ENCODE measurements around the gene TDRD6. TPM values are rescaled to one million over a fixed set of nuclear protein-coding genes. Genes with fewer than 3 reads are reported as not detected.

Gene TDRD6
- total and polyA plus RNA-seq, 8 donors, result 0.34 to 2.2 (median 1.4) TPM

DNA sequence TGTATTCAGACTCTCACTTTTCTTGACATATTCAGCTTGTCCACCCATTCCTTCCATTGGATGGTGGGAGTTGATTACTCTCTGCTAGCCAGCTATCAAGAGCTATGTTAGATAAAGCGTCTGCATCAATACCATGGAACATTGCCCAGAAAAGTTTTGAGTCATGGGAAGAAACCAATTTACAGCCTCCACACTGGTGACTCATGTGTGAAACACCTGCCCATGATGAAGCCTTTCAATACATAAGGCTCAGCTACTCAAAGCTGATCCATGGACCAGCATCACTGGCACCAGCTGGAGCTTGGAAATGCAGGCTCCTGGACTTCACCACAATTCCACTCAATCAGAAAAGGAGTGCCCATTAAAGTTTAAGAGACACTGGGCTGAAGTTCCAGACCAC, 31.4 kb downstream of the TDRD6 start:
- intact Hi-C loops (cut with DNase I), result no loop called here
- TF ChIP-seq, protein P1, sequence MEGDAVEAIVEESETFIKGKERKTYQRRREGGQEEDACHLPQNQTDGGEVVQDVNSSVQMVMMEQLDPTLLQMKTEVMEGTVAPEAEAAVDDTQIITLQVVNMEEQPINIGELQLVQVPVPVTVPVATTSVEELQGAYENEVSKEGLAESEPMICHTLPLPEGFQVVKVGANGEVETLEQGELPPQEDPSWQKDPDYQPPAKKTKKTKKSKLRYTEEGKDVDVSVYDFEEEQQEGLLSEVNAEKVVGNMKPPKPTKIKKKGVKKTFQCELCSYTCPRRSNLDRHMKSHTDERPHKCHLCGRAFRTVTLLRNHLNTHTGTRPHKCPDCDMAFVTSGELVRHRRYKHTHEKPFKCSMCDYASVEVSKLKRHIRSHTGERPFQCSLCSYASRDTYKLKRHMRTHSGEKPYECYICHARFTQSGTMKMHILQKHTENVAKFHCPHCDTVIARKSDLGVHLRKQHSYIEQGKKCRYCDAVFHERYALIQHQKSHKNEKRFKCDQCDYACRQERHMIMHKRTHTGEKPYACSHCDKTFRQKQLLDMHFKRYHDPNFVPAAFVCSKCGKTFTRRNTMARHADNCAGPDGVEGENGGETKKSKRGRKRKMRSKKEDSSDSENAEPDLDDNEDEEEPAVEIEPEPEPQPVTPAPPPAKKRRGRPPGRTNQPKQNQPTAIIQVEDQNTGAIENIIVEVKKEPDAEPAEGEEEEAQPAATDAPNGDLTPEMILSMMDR (IDR thresholded peaks at IDR 0.05), result no peak
- DNase-seq, result no peak
- peaks cover 0 to 6% of the 10 kb centered on the region in 2 donors for H3K4me1 ChIP-seq
- ATAC-seq, result no peak
- no peaks in the 10 kb centered on the region for H3K36me3 ChIP-seq
- no peak overlapping the region for H3K27ac ChIP-seq
- H3K9me3 ChIP-seq, result no peaks in the 10 kb centered on the region
- H3K4me3 ChIP-seq, result no peak overlapping the region
- H3K27me3 ChIP-seq, result no peaks in the 10 kb centered on the region

DNA sequence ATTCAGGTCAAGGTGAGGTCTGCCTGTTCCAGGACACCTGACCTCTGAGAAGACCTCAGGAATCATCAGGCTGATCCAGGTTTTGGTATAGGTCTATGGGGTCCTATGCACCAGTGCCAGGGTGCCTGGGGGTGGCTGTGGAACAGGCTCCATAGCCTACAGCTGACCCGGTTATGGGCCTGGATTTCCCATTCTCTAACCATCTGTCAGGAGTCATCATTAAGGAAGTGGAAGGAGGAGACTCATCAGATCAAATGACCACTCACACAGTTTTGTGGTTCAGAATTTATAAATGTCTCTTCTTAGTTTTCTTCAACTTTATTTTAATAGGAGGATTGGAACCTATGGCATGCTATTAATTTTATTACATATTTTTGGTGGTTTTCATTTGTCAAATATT, 32.7 kb downstream of the TDRD6 start:
- intact Hi-C loops (cut with DNase I), result no loop called here
- no peak for DNase-seq
- no peaks in the 10 kb centered on the region for H3K9me3 ChIP-seq
- no peaks in the 10 kb centered on the region for H3K4me1 ChIP-seq
- H3K36me3 ChIP-seq, result no peaks in the 10 kb centered on the region
- H3K27ac ChIP-seq, result no peak overlapping the region
- no peak overlapping the region for H3K4me3 ChIP-seq
- TF ChIP-seq, protein P1 (IDR thresholded peaks at IDR 0.05), result no peak
- ATAC-seq, result no peak
- H3K27me3 ChIP-seq, result no peaks in the 10 kb centered on the region

DNA sequence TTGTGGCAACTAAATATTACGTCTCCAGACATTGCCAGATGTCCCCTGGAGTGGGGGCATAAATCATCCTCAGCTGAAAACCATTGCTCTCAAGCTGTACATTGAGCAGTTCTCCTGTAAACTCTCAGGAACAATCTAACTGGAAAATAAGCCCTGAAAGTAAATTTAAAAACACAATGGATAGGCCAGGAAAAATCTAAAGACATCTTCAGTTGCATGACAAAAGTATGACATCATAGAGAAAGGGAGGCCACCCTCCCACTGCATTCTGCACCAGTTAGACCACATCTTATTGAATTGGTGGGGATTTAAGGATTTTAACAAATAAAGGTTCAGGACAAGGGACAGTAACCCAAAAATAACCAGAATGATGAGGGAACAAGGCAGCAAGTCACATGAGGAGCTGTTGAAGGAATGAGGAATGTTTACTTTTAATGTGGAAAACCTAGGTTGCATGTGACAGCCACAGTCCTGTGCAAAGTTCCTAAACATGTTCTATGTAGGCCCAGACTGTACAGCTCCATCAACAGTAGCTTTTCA, 42.2 kb downstream of the TDRD6 start:
- Histone ChIP-seq H3K36me3 (no peaks in the 10 kb centered on the region), H3K27me3 (peaks cover 0 to 21% of the 10 kb centered on the region in 2 donors), H3K4me1 (peaks cover 0 to 4% of the 10 kb centered on the region in 2 donors), H3K9me3 (no peaks in the 10 kb centered on the region), H3K27ac (no peak overlapping the region), H3K4me3 (no peak overlapping the region)
- ATAC-seq (no peak), DNase-seq (no peak)
- intact Hi-C loops (cut with DNase I), result no loop called here
- TF ChIP-seq, protein P1 (IDR thresholded peaks at IDR 0.05), result no peak

DNA sequence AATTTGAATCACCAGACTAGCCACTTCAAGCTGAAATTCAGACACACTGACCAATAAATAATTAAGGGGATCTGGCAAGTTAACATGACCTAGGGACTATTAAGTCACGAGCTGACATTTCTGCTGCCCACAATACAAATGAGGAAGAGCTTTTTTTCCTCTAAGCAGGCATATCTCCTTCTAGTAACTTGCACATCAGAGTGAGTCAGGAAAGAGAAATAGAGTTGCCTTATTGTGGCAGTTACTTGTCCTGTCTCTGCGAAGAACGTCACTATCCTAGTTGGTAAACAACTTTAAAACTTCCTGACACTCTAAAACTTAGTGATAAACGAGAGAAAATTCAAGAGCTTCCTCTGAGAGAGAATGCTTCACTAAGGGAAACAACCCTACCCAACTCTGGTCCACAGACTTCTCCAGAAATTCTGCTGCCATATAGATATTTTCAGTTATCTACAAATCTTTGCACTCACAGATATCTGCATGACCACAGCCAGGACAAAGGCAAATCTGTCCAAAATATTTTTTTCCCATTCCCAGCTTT, 43.3 kb downstream of the TDRD6 start:
- ATAC-seq, result peak; percentile 50
- Histone ChIP-seq H3K9me3 (no peaks in the 10 kb centered on the region), H3K4me3 (no peak overlapping the region), H3K4me1 (peaks cover 0 to 13% of the 10 kb centered on the region in 2 donors), H3K27me3 (peaks cover 10 to 33% of the 10 kb centered on the region in 2 donors), H3K27ac (peak overlapping the region in 1 of 2 donors; percentile 57), H3K36me3 (no peaks in the 10 kb centered on the region)
- no peak for DNase-seq
- intact Hi-C loops (cut with DNase I), result no loop called here
- TF ChIP-seq, protein P1 (IDR thresholded peaks at IDR 0.05), result no peak

DNA sequence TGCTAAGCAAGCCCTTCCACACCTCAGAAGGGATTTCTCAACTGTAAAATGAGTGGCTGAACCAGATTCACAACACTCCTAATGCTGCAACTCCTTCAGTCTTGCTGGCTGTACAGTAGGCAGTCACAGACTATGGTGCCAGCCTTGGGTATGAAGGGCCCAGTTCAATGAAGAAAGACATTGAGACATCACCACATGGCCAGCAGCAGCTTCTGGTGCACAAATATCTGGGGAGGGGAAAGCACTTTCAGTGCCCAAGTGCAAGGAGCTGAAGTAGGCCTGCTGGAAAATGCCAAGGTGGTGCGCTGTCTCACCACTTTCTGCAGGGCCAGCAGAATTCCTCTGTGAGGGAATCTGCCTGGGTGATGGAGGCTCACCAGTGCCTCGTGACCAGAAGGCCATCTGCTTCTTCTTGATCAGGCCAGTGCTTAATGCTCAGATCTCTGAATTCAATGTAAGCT, 45.7 kb downstream of the TDRD6 start:
- Histone ChIP-seq H3K27me3 (peaks cover 21 to 54% of the 10 kb centered on the region in 2 donors), H3K4me1 (peaks cover 0 to 13% of the 10 kb centered on the region in 2 donors), H3K36me3 (no peaks in the 10 kb centered on the region), H3K9me3 (no peaks in the 10 kb centered on the region), H3K27ac (no peak overlapping the region), H3K4me3 (no peak overlapping the region)
- intact Hi-C loops (cut with DNase I), result no loop called here
- DNase-seq (no peak), ATAC-seq (no peak)
- TF ChIP-seq, protein P1 (IDR thresholded peaks at IDR 0.05), result no peak

Data from left lung (tissue), 10 donors.